GM21786 (cell line): Measurements from ENCODE around the gene HIVEP1.

ENCODE experiments used
- ATAC-seq: cut with Tn5 transposase; IDR thresholded peaks from one replicate; pipeline ENCODE4 v1.9.1; 2021; ENCODE audit not compliant: unreplicated experiment

HIVEP1 gene

DNA sequence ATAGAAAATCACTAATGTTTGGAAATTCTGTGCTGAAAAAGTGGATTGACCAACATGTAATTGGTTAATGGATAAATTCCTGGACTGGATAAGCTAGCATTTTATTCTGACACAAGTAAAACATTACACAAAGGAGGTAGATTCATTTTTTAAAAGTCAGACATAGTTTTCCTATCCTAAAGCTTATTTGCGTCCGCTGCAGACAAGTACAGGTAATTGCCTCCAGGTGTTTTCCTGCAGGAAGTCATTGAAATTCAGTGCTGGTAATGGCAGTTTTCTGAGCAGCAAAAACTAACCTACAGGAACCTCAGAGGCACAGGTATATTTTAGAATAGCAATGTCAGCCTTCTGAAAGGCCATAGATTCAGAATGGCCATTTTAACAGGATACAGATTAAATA is 20.0 kb upstream of the HIVEP1 start:
- no peak for ATAC-seq

- ATAC-seq: no peak
Observed at GRCh38 chr6:11994875-11995461, 17.1 kb upstream of the HIVEP1 start.

DNA sequence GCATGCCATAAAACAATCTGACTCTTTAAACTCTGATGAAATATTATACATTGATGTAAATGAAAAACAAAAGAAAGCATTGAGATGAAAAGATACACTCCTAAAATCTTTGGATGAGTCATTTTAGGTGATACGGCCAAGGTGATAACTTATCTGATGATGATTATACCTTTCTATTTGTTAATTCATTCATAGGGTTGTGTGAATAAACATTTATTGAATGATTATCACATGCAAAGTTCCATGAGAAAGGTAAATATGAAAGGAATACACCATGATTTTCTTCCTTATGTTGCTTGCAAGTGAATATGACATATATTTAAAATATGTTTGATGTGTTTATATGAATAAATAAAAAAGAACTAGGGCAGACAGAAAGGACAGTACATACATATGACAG is 15.4 kb upstream of the HIVEP1 start:
- no peak for ATAC-seq

GRCh38 chr6:11999246-11999645 is 12.9 kb upstream of the HIVEP1 start:
- no peak for ATAC-seq

GRCh38 chr6:12000174-12000573 is 11.9 kb upstream of the HIVEP1 start:
- ATAC-seq: no peak

DNA sequence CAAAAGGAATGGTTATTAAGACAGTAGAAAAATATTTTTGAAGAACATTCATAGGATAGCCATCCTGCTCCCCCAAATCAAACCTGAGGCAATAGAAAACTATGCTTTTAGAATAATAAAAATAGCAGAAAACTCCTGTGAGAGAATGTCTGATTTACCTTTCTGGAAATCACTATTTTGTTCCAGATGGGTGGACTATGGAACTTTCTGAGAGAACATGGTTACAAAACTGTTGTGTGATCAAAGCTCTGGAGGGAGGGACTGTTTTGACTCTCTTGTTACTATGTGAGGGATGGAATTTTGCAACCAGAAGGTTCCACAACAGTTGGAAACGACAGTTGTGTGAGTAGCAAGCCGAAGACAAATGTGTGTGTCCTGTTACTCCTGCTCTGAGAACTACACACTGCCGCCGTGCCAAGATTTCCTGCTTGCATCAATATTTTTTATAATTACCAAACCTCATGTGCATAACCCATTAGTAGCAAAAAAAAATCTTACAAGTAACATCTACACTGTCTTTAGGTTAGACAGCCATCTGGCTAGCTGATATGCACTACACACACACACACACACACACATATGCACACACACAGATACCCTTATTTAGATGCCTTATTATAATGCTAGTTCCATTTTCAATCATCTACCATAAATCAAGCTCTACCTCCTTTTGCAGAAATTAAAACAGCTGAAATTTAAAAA is 11.0 kb upstream of the HIVEP1 start:
- ATAC-seq: no peak

- ATAC-seq: no peak
Observed at GRCh38 chr6:12001706-12002435, 10.2 kb upstream of the HIVEP1 start.

DNA sequence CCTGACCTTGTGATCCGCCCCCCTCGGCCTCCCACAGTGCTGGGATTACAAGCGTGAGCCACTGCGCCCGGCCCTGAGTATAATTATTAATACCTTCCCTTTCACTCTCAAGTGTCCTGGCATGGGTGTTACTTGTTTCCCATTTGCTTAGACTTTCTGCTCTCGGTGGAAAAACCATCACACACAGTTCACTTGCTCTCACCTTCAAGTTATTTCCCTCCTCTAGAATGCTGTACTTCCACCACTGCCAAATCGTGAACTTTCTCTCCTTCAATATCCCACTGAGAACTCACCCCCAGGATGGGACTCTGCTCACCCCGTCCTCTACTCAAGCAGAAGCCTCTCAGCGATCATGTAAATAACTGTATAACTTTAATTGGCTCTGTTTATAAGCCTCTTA is 4.6 kb upstream of the HIVEP1 start:
- ATAC-seq: no peak

DNA sequence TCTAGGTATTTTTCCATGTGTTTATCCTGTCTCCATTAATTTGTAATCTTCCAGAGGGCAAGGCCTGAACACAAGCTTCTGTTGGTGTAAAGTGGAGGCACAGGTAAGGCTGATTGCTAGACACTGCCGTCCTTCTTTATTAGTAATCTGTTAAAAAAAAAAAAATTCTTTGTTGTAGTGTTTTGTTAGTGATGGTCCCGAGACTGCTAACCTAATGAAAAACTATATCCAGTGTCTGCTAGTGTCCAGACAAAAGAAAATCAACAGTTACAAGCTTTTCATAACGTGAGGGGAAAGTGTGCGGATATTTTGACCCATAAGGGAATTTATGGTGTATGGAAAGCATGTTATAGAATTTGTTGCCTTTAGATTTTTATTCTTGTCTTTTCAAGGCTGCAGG is 4.2 kb upstream of the HIVEP1 start:
- ATAC-seq: no peak

DNA sequence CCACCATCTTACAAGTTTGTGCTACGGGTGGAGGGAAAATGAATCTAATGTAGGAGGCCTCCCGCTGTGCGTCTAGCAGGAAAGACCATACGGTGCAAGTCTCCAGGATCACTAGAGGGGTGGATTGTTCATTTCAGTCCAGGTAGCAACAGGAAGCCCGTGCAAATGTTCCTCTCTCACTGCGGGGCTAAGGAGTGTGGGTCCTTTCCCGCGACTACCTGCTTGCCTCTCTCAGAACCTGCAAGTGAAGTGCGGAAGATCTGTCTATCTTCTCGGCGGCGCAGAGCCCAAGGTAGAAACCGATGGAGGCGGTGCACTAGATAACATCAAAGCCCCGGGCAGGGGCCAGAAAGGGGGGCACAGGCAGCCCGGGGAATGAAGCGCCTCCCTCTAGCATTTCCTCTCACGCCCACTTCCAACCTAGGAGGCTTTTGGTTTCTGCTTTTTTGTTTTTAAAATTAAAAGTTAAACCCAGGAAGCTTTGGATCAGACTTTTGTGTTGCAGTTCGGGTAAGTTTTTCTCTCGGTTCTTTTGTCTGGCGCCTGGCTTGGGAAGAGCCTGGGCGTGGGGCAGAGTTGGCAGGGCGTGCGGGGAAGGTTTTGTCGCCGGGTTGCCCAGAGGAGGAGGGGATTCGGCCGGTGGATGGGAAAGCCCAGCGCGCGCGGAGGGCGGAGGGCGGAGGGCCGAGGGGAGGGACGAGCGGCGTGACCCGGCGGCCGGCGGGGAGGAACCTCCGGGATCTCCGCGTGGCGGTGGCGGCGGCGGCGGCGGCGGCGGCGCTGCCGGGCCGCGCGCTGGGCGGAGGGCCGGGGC is 3.5 kb upstream of the HIVEP1 start:
- ATAC-seq: peak; percentile 32

GRCh38 chr6:12009180-12009685 is 2.9 kb upstream of the HIVEP1 start:
- no peak for ATAC-seq

DNA sequence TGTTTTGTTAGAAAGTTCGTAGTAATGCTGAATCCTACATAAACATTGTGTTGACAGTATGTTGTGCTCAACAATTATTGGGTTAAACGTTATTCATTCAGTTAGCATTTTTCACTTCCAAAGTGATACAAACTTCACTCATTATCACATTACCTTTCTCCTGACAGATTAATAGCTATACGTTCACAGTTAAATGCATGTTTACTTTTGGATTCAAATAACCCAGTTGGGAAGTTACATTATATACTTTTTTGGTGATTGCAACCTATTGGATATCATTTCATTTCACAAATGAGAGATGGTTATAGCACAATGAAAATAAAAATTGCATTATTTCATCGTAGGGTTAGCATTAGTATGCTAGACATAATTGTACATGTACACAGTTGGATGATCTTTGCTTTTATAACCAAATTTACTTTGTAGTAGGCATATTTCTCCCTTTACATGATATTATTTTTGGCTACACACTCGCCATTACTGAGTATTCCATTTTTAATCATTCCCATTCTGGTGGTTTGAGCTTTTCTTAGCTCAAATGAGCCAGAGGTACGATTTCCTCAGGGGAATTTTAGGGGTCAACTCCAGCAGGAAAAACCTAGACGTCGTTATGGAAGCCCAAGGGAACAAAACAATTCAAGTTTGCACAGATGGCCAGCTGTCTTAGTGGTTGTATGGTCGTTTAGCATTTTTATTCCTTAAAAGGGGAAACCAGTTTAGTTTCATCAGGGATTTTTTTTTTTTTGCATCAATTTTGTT is 2.1 kb upstream of the HIVEP1 start:
- ATAC-seq: no peak

GRCh38 chr6:12010635-12011275 is 1.4 kb upstream of the HIVEP1 start:
- peak; percentile 34 for ATAC-seq

- ATAC-seq: peak; percentile 54
Observed at GRCh38 chr6:12011276-12012037, 655 bp upstream of the HIVEP1 start.

DNA sequence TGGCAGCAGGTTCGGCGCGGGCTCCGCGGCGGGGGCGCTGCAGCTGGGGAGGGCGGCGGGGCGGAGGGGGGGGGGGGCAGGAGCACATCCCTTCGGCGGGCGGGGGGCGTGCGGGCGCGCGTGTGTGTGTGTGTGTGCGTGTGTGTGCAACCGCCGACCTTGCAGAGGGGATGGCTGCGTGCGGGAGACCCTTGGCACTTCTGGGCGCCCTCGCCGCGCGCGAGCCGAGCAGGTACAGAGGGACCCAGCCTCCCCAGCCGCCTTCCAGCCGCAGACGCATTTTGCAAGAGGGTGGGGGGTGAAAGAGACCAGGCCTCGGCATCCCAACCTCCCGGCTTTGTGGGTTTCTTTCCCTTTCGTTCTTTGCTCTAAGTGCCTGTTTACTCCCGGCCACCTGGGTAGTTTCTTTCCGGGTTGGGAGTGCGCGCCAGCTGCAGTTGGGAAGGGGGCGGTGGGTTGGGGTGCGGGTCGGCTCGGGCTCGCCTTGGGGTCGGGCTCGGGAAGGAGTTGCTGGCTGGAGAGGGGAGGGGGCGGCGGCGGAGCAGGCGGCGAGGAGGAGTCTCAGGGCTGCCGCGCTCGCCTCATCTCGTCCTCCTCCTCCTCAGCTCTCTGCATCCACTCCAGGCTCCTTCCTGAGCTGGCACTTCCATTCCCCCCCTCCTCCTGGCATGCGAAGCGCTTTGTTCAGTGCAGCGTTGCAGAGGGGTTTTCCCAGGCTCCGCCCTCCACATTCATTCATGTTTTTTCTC is 620 bp downstream of the HIVEP1 start:
- no peak for ATAC-seq

- ATAC-seq: no peak
Observed at GRCh38 chr6:12013307-12013719, 1.2 kb downstream of the HIVEP1 start.

DNA sequence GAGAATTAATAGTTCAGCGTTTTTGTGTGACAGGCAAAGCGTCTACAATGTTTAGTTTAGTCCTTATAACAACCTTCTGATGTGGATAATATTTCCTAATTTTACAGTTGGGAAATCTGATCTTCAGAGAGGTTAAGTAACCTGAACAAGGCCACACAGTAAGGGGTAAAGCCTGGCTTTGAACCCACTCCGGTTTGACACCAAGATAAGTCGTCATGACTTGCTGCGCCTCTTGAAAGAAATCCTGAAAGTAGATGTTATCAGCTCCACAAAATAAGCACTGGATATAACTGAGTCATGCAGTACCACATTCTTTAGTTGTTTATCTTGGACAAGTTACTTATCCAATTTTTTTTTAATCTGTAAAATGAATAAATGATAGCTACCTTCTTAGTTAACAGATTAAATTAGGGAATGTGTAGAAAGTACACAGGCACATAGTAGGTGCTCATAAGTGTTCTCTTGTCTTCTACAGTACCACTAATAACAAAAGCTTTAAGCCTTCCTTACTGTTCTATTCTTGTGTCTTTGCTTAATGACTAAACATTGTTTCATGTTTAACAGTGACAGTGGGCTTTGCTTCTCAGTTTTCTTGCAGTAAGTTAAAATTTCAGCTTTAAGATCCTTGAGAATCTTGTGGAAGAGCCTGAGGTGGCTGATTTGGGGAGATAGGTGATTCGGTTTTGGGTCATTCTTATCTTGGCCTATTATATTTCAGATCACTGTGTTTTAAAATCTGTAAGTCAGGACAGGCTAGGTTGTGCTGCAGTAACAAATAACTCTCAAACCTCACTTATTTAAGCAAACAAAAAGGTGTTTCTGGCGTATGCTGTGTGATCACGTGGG is 2.1 kb downstream of the HIVEP1 start:
- ATAC-seq: no peak

GRCh38 chr6:12014873-12015149 is 2.7 kb downstream of the HIVEP1 start:
- ATAC-seq: no peak
